ENCODE data around the gene ARHGEF17.
A peak's percentile ranks its signal among the peaks of the same experiment; 100 is the strongest.

ARHGEF17 gene

GRCh38 chr11:73315293-73316020 is 7.4 kb downstream of the ARHGEF17 start:
- no peak for DNase-seq

GRCh38 chr11:73316422-73316821 is 8.3 kb downstream of the ARHGEF17 start:
- no peak for DNase-seq

GRCh38 chr11:73317373-73317772 is 9.3 kb downstream of the ARHGEF17 start:
- no peak for DNase-seq

GRCh38 chr11:73317803-73318202 is 9.7 kb downstream of the ARHGEF17 start:
- DNase-seq: no peak

- DNase-seq: no peak
Measured at GRCh38 chr11:73318501-73319011, 10.5 kb downstream of the ARHGEF17 start.

- DNase-seq: no peak
Measured at GRCh38 chr11:73320763-73321603, 12.9 kb downstream of the ARHGEF17 start.

GRCh38 chr11:73321604-73322381 is 13.7 kb downstream of the ARHGEF17 start:
- DNase-seq: peak; percentile 7

GRCh38 chr11:73322382-73323306 is 14.6 kb downstream of the ARHGEF17 start:
- no peak for DNase-seq

- DNase-seq: no peak
Measured at GRCh38 chr11:73323464-73323863, 15.4 kb downstream of the ARHGEF17 start.

- no peak for DNase-seq
Measured at GRCh38 chr11:73324116-73324515, 16.0 kb downstream of the ARHGEF17 start.

GRCh38 chr11:73324665-73325035 is 16.6 kb downstream of the ARHGEF17 start:
- no peak for DNase-seq

GRCh38 chr11:73325036-73325981 is 17.2 kb downstream of the ARHGEF17 start:
- DNase-seq: no peak

GRCh38 chr11:73326929-73327811 is 19.1 kb downstream of the ARHGEF17 start:
- DNase-seq: no peak

GRCh38 chr11:73327812-73328364 is 19.8 kb downstream of the ARHGEF17 start:
- no peak for DNase-seq

GRCh38 chr11:73330569-73331093 is 22.6 kb downstream of the ARHGEF17 start:
- no peak for DNase-seq

- no peak for DNase-seq
Measured at GRCh38 chr11:73331138-73331916, 23.3 kb downstream of the ARHGEF17 start.

- no peak for DNase-seq
Measured at GRCh38 chr11:73333173-73333572, 25.1 kb downstream of the ARHGEF17 start.

- no peak for DNase-seq
Measured at GRCh38 chr11:73333640-73334383, 25.7 kb downstream of the ARHGEF17 start.
